Mesenchymal stem cell (in vitro differentiated cells and primary cell): ENCODE data around the gene CTSD.

Source experiments
- DNase-seq: peaks from one replicate; pipeline ENCODE4 v3.0.0-alpha.2; 2013
- H2AFZ ChIP-seq: one replicate; pipeline ENCODE4 v1.6.1; 2013; ENCODE audit warnings: low read depth, mild to moderate bottlenecking, control low read depth, inconsistent platforms, low read length, moderate library complexity
- H2AK5ac ChIP-seq: 2 replicates; pipeline ENCODE4 v1.6.1; 2013; ENCODE audit warnings: low read length, moderate library complexity, mild to moderate bottlenecking, inconsistent platforms; ENCODE audit not compliant: severe bottlenecking
- H2BK120ac ChIP-seq: one replicate; pipeline ENCODE4 v1.6.1; 2013; ENCODE audit warnings: low read depth, mild to moderate bottlenecking, inconsistent platforms, low read length, moderate library complexity
- H2BK12ac ChIP-seq, 2 experiments: one replicate each; pipeline ENCODE4 v1.6.1; 2013; ENCODE audit warnings: inconsistent platforms in 2 of 2, low read length in 2 of 2, mild to moderate bottlenecking in 2 of 2, moderate library complexity in 2 of 2, control low read depth in 1 of 2
- H2BK15ac ChIP-seq: one replicate; pipeline ENCODE4 v1.6.1; 2013; ENCODE audit warnings: mild to moderate bottlenecking, low read depth, inconsistent platforms; ENCODE audit not compliant: poor library complexity, severe bottlenecking
- H2BK5ac ChIP-seq: 2 replicates; pipeline ENCODE4 v1.6.1; 2013; ENCODE audit warnings: low read depth, mild to moderate bottlenecking, low read length, control low read depth, inconsistent platforms; ENCODE audit not compliant: poor library complexity, severe bottlenecking
- H3K14ac ChIP-seq, 2 experiments: one replicate each; pipeline ENCODE4 v1.6.1; 2013; ENCODE audit warnings: inconsistent platforms in 2 of 2, low read length in 2 of 2, control low read depth in 1 of 2, mild to moderate bottlenecking in 1 of 2, moderate library complexity in 1 of 2
- H3K18ac ChIP-seq, 2 experiments: one replicate each; pipeline ENCODE4 v1.6.1; 2013; ENCODE audit warnings: inconsistent platforms in 2 of 2, low read length in 2 of 2, control low read depth in 1 of 2, low read depth in 1 of 2, mild to moderate bottlenecking in 1 of 2
- H3K23ac ChIP-seq, 2 experiments: one replicate each; pipeline ENCODE4 v1.6.1; 2013; ENCODE audit warnings: inconsistent platforms in 2 of 2, low read length in 2 of 2, mild to moderate bottlenecking in 2 of 2, moderate library complexity in 2 of 2, control low read depth in 1 of 2
- H3K27ac ChIP-seq: 2 replicates; pipeline ENCODE4 v1.5.1; 2013; ENCODE audit warnings: mild to moderate bottlenecking, moderate library complexity, low read length, control low read depth, inconsistent platforms; ENCODE audit not compliant: poor library complexity, severe bottlenecking
- H3K27me3 ChIP-seq, 2 experiments: 2 replicates each; pipeline versions ENCODE4 v1.6.1 to v1.7.0; 2013; ENCODE audit warnings: low read length in 2 of 2, mild to moderate bottlenecking in 2 of 2, moderate library complexity in 2 of 2, control low read depth in 1 of 2, inconsistent platforms in 1 of 2; ENCODE audit not compliant: control insufficient read depth in 1 of 2, insufficient read depth in 1 of 2
- H3K36me3 ChIP-seq, 2 experiments: 2 replicates each; pipeline versions ENCODE4 v1.6.1 to v1.7.0; 2013; ENCODE audit warnings: low read length in 2 of 2, control low read depth in 1 of 2, inconsistent platforms in 1 of 2, low read depth in 1 of 2, mild to moderate bottlenecking in 1 of 2; ENCODE audit not compliant: insufficient read depth in 2 of 2, control insufficient read depth in 1 of 2
- H3K4ac ChIP-seq, 2 experiments: one replicate each; pipeline ENCODE4 v1.6.1; 2013; ENCODE audit warnings: inconsistent platforms in 2 of 2, low read length in 2 of 2, mild to moderate bottlenecking in 2 of 2, moderate library complexity in 2 of 2, control low read depth in 1 of 2, low read depth in 1 of 2
- H3K4me1 ChIP-seq: 2 replicates; pipeline ENCODE4 v1.6.1; 2013; ENCODE audit warnings: low read depth, low read length, control low read depth; ENCODE audit not compliant: control insufficient read depth, insufficient read depth
- H3K4me2 ChIP-seq: 2 replicates; pipeline ENCODE4 v1.6.1; 2013; ENCODE audit warnings: low read length, mild to moderate bottlenecking, inconsistent platforms; ENCODE audit not compliant: poor library complexity, severe bottlenecking
- H3K4me3 ChIP-seq, 2 experiments: 2 replicates each; pipeline versions ENCODE4 v1.5.1 to v1.7.0; 2013; ENCODE audit warnings: low read length in 2 of 2, mild to moderate bottlenecking in 2 of 2, control low read depth in 1 of 2, low read depth in 1 of 2; ENCODE audit not compliant: insufficient read depth in 1 of 2
- H3K79me1 ChIP-seq: replicated peaks from 2 replicates; pipeline ENCODE4 v1.6.1; 2013; ENCODE audit warnings: mild to moderate bottlenecking, control low read depth, low read length, inconsistent platforms; ENCODE audit not compliant: poor library complexity, severe bottlenecking
- H3K9ac ChIP-seq: 2 replicates; pipeline ENCODE4 v1.7.0; 2013; ENCODE audit warnings: mild to moderate bottlenecking, low read length, moderate library complexity
- H3K9me3 ChIP-seq: 2 replicates; pipeline ENCODE4 v1.7.0; 2013; ENCODE audit warnings: mild to moderate bottlenecking, low read length; ENCODE audit not compliant: control insufficient read depth
- H4K8ac ChIP-seq: one replicate; pipeline ENCODE4 v1.6.1; 2013; ENCODE audit warnings: inconsistent platforms, mild to moderate bottlenecking, low read length, moderate library complexity
- H4K91ac ChIP-seq: one replicate; pipeline ENCODE4 v1.6.1; 2013; ENCODE audit warnings: mild to moderate bottlenecking, low read length, inconsistent platforms
- WGBS: methylation state at CpG from one replicate; pipeline ENCODE4 v1.1.7; 2013; ENCODE audit warnings: mixed read lengths; 5-methylcytosine and 5-hydroxymethylcytosine counted together

CTSD gene

GRCh38 chr11:1754376-1755150 is 9.2 kb downstream of the CTSD start:
- WGBS: 92% methylated on average over 8 of the region's 8 CpGs
- no peak overlapping the region for H3K18ac ChIP-seq

GRCh38 chr11:1753929-1754305 is 9.8 kb downstream of the CTSD start:
- Histone ChIP-seq H4K8ac (no peak overlapping the region), H3K36me3 (peaks cover 64 to 83% of the 10 kb centered on the region in 2 experiments), H3K14ac (no peak overlapping the region), H3K9ac (no peak overlapping the region), H3K4me3 (no peak overlapping the region), H2BK12ac (no peak overlapping the region), H3K4me1 (peaks cover 49% of the 10 kb centered on the region), H3K4me2 (no peak overlapping the region), H2BK5ac (no peak overlapping the region), H3K27ac (no peak overlapping the region), H2AFZ (no peak overlapping the region), H2BK15ac (no peak overlapping the region), H2BK120ac (no peak overlapping the region), H3K18ac (no peak overlapping the region), H2AK5ac (no peak overlapping the region), H3K79me1 (peaks cover 21% of the 10 kb centered on the region), H3K27me3 (peaks cover 0 to 7% of the 10 kb centered on the region in 2 experiments), H3K9me3 (no peaks in the 10 kb centered on the region), H4K91ac (no peak overlapping the region), H3K23ac (no peak overlapping the region), H3K4ac (no peak overlapping the region)
- WGBS: 91% methylated on average over 14 of the region's 14 CpGs
- no peak for DNase-seq

More at GRCh38 chr11:1754376-1755150, 9.2 kb downstream of the CTSD start:
- no peak for DNase-seq
- Histone ChIP-seq H3K4me3 (no peak overlapping the region), H3K23ac (no peak overlapping the region), H3K36me3 (peaks cover 69 to 89% of the 10 kb centered on the region in 2 experiments), H3K14ac (no peak overlapping the region), H3K9me3 (no peaks in the 10 kb centered on the region), H2BK120ac (no peak overlapping the region), H2BK12ac (no peak overlapping the region), H3K9ac (no peak overlapping the region), H3K79me1 (peaks cover 25% of the 10 kb centered on the region), H3K4ac (no peak overlapping the region), H2AK5ac (no peak overlapping the region), H2BK5ac (no peak overlapping the region), H2BK15ac (no peak overlapping the region), H3K4me2 (no peak overlapping the region), H4K91ac (no peak overlapping the region), H3K27ac (no peak overlapping the region), H3K4me1 (peaks cover 49% of the 10 kb centered on the region), H4K8ac (no peak overlapping the region), H2AFZ (no peak overlapping the region), H3K27me3 (peaks cover 0 to 3% of the 10 kb centered on the region in 2 experiments)

GRCh38 chr11:1753229-1753928 is 10.3 kb downstream of the CTSD start:
- Histone ChIP-seq H3K4me2 (no peak overlapping the region), H3K36me3 (peaks cover 59 to 77% of the 10 kb centered on the region in 2 experiments), H2BK5ac (no peak overlapping the region), H3K79me1 (peaks cover 21% of the 10 kb centered on the region), H3K4ac (no peak overlapping the region), H3K23ac (no peak overlapping the region), H2AFZ (no peak overlapping the region), H2AK5ac (no peak overlapping the region), H2BK120ac (no peak overlapping the region), H3K14ac (no peak overlapping the region), H3K4me1 (peaks cover 49% of the 10 kb centered on the region), H4K8ac (no peak overlapping the region), H3K27ac (no peak overlapping the region), H3K27me3 (peaks cover 0 to 10% of the 10 kb centered on the region in 2 experiments), H2BK12ac (no peak overlapping the region), H2BK15ac (no peak overlapping the region), H3K18ac (no peak overlapping the region), H3K9me3 (no peaks in the 10 kb centered on the region), H3K4me3 (no peak overlapping the region), H3K9ac (no peak overlapping the region), H4K91ac (no peak overlapping the region)
- 95% methylated on average over 36 of the region's 38 CpGs for WGBS
- DNase-seq: no peak

- Histone ChIP-seq H3K27me3 (peaks cover 0 to 12% of the 10 kb centered on the region in 2 experiments), H3K79me1 (peaks cover 17% of the 10 kb centered on the region), H2AK5ac (no peak overlapping the region), H3K9me3 (no peaks in the 10 kb centered on the region), H2AFZ (no peak overlapping the region), H3K23ac (no peak overlapping the region), H3K9ac (no peak overlapping the region), H2BK5ac (no peak overlapping the region), H3K4ac (no peak overlapping the region), H3K4me1 (peaks cover 48% of the 10 kb centered on the region), H3K36me3 (peaks cover 57 to 72% of the 10 kb centered on the region in 2 experiments), H3K27ac (no peak overlapping the region), H3K14ac (no peak overlapping the region), H4K91ac (no peak overlapping the region), H2BK12ac (no peak overlapping the region), H4K8ac (no peak overlapping the region), H3K4me3 (no peak overlapping the region), H2BK120ac (no peak overlapping the region), H3K4me2 (no peak overlapping the region), H3K18ac (no peak overlapping the region), H2BK15ac (no peak overlapping the region)
- no peak for DNase-seq
- 98% methylated on average over 8 of the region's 10 CpGs for WGBS
Observed at GRCh38 chr11:1752907-1753228, 10.9 kb downstream of the CTSD start.
